GM21737 (cell line): ENCODE measurements around the gene FADS1.
A peak's percentile ranks its signal among the peaks of the same experiment; 100 is the strongest.

ENCODE experiments used
- ATAC-seq: cut with Tn5 transposase; IDR thresholded peaks from one replicate; pipeline ENCODE4 v1.9.1; 2021; ENCODE audit warnings: mild to moderate bottlenecking, moderate library complexity; ENCODE audit not compliant: unreplicated experiment

FADS1 gene

DNA sequence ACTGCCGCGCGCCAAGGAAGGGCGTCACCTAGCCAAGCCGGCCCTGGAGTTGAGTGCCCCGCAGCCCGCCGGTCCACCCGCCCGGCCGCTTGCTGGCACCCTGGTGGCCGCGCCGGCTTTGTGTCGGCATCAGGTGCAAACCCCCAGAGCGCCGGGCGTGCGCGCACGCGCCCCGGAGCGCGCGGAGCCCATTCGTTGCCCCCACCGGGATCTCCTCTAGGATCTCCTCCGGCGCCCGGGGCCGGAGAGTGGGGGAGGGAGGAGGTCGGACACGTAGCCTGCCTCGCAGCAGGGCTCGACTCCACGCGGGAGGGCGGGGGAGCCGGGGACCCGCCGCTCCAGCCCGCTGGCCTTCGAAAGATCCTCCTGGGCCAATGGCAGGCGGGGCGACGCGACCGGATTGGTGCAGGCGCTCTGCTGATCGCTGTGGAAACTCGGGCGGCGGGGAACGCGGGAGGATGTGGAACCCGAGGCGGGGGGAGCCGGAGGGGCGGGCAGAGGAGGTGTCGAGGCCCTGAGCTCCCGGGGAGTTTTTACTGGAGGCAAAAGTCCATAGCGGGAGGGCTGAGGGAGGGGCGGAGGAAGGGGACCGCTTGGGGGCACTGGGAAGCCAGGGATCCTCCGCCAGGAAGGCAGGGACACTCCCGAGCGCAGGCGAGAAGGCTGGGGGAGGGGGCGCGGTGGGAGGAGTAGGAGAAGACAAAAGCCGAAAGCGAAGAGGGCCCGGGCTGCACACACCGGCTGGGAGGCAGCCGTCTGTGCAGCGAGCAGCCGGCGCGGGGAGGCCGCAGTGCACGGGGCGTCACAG lies 11.0 kb upstream of the FADS1 start, which contains the start of gene FADS2:
Gene FADS2, plus strand, starts transcription at position 730 of the 808 bp plus-strand sequence. CDS start 91 bp downstream, outside the sequence.
- peak; percentile 65 for ATAC-seq

DNA sequence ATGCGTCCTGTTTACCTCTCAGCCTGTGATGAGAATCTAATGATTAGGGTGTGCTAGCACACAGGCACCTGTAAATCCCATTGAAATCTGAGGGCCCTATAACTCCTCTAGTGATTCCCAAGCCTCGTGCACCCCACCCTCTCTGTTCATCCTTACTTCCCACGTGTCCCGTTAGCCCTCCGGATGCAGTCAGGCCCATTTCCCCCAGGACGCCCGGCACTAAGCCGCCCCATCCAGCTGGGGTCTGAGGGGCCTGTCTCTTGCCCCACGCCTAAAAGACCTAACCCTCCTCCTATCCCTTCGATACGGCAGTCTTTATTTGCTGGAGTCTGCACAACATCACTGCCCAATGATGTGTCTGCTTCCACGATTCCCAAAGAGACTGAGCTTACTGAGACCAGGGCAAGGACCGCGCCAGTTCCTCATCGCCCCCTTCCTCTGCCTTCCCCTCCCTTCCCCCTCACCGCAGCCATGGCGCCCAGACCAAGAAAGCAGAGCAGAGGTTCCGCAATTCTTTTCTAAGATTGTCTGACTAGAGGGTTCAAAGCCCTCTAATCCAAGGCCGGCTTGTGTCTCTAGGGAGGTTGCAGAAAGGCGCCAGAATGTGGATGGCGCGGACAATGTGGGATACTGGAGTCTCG lies 10.2 kb upstream of the FADS1 start:
- no peak for ATAC-seq

DNA sequence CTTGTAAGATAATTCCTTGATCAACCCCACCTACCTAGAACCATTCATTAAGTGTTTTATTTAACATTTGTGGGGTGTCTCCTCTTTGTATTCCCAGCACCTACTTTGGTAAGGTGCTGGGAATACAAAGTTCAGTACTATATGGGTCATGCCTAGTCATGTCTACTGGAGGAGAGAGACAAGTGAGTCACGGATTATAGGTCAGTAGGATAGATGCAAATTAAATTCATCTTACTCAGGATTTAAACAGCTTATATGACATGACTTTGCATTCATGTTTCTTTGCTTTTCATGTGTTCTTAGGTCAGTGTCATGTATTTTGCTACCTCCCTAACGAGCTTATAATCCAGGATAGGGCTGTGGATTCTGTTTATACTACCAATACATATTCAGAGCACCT lies 3.4 kb upstream of the FADS1 start:
- no peak for ATAC-seq

DNA sequence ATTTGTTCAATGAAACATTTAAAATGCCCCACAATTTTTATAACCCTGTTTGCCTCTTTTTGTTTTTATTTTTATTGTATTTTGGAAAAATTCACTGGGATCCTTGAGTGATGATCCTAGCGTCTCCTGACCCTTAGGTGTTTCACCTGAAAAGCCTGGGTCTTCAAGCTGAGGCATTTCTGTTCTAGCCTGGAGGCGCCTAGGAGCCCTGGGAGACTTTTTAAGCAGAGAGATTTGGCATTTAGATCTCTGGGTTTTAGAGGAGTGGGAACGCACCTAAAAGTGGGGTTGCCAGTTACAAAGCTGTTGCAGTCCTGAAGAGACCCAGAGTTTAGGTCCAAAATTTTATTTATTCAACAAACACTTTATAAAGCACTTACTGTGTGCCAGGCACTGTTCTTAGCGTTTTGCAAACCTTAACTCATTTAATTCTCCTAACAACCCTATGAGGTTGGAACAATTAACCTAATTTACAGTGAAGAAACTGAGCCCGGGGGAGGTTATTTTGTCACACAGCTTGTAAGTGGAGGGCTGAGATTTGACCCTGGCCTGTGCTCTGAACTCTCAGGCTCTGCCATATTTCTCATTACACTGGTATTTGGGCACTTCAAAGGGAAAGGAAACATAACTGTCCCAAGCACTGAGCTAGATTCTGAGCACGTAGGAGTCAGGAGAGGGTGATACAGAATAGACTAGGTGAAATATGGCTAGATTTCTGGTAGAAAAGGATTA lies 834 bp upstream of the FADS1 start:
- ATAC-seq, result no peak

DNA sequence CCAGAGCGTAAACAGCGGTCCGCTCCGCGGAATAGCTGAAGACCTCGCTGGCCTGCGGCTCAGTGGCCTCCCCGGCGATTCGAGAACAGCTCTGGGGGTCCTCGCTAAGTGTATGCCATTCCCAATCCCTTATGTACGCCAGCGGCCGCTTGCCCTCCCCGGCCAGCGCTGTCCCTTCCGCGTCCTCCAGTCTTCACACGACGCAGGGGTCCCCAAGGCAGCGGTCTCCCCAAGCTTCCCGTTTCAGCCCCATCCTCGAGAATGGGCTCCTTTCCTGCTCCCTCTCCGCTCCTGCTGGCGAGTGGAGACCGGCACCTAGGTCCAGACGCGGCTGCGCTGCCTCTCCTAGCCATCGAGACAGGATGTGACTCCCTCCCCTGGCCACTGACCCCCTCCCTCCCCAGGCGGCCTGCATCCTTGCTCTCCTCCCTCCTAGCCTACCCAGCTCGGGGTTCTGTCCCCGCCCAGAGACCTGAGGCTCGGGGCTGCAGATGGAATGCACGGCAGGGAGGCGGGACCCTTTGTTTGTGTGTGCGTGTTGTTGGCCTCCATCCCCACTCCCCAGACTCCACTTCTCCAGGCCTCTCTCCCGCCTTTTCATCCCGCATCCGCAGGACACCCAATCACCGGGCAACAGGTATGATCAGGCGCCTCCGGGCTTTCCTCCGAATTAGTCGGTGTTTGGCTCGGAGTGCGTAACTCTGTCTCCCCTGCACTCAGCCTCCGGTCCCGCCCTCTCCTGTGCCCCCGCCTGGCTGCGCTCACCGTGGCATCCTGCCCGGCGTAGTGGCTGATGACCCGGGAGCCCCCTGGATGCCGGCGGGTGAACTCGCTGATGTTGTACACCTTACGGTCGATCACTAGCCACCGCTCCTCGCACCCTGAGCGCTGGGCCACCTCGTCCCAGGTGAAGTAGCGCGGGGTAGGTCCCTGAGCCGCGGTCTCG lies 740 bp downstream of the FADS1 start:
- ATAC-seq, result peak; percentile 26

DNA sequence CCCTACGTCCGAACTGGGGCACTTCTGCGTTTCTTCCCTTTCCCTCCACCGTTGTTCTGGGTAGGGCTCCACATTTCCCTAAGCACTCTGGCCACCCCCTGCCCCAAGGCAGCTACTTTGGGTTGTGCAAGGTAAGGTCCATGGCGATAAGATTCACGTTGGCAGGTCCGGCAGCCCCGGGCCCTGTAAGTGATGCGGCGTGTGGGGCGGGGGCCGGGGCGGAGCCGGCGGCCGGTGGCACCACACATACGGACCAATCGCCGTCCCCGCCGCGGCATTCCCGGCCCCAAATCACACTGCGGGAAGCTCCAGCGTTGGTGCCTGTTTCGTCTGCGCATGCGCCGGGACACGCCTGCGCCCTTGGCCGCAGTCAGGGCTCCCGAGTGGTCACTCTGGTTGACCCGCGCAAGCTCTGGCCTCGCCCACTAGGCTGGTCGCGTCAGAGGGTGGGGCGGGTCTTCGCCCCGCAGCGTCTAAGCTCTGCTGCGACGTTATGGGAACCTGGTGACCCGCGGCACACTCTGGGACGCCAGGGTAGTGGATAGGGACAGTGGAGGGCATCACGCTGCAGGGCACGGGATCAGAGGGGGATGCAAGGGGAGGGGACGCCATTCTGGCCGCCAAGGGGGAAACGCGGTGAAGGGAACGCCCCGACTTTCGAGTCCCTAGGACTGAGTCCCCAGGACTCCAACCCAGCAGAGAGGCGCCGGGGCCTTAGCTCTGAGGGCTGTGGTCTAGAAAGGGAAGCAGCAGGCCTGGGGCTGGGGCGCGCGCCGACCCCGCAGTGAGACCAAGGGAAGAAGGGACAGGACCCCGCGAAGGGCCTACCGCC lies 1.6 kb downstream of the FADS1 start:
- ATAC-seq, result peak; percentile 44

DNA sequence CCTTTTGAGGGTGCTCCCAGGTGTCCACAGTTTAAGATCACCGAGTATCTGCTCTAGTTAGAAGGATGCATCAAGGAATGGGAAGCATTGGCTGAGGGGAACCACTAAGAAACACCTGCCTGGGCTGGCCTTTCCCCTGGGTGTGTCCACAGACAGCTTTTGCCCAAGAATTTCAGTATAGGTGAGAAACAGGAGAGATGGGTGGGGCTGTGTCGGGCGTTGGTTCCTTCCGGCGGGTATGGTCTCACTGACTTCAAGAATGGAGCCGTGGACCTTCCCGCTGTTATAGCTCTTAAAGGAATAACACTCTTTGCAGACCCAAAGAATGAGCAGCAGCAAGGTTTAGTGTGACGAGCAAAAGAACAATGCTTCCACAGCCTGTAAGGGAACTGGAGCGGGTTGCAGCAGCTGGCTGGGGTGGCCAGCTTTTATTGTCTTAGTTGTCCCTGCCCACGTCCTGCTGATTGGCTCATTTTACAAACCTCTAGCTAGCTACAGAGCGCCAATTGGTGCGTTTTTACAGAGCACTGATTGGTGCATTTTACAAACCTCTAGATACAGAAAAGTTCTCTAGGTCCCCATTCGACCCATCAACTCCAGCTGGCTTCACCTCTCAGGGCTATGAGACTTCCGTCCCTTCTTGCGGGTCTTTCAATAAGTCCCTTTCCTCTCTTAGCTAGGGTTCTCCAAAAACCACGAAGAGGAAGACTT lies 2.4 kb downstream of the FADS1 start:
- ATAC-seq, result no peak

DNA sequence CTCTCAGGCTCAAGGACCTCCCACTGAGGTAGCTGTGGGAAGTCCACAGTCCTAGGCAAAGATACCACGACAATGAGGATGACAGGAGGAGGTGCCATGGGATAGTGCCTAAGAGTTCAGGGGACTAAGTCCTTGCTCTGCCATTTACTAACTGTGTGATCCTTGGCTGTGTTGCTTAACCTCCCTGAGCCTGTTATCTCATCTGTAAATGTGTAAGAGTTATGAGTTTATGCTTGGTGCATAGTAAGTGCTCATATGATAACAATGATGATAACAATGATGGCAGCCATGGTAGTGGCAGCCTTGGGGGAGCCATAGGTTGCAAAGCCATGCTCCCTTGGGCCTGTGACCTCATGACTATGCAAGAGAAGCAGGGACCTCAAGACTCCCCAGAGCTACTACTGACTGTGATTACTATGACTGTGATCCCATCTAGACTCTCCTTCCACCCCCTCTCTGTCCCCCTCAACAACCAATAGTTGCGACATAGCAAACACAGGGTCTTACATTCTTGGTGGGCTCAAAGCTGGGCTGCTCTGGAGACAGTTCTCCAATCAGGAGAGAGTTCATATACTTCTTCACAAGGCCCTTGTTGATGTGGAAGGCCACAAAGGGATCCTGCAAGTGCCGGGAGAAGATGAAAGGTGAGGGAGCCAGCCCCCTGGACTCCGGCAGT lies 3.9 kb downstream of the FADS1 start:
- ATAC-seq, result no peak

DNA sequence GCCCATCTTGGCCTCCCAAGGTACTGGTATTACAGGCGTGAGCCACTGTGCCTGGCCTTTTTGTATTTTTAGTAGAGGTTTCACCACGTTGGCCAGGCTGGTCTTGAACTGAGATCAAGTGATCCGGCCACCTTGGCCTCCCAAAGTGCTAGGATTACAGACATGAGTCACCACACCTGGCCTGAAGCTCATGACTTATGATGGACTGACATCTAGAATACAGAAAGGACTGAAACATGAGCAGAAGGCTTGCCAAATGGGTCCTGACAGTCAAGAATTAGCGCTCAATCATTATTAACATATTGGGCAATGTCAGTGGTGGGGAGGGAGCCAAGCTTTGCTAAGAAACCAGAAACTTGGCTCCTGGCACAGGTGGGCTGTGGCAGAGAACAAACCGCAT lies 5.0 kb downstream of the FADS1 start:
- ATAC-seq, result no peak

DNA sequence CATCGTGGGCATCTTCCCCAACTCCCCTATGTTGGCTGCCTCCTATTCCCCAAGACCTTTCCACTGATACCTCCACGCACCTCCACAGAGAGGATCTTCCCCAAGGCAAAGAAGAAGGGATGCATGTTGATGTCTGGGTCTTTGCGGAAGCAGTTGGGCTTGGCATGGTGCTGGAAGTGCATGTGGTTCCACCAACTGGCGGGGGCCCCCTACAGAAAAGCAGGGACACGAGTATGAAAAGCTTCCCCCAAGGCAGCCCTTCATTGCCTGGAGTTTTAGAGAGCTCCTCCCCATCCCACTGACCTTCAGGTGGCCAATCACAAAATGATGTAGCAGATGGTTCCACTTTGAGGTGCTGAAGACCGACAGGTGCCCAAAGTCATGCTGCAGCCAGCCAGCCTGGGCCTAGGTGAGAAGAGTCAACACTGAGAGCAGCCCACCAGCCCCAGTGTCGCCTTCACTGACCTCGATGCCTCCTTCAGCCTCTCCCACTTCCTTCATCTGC lies 6.1 kb downstream of the FADS1 start:
- no peak for ATAC-seq

DNA sequence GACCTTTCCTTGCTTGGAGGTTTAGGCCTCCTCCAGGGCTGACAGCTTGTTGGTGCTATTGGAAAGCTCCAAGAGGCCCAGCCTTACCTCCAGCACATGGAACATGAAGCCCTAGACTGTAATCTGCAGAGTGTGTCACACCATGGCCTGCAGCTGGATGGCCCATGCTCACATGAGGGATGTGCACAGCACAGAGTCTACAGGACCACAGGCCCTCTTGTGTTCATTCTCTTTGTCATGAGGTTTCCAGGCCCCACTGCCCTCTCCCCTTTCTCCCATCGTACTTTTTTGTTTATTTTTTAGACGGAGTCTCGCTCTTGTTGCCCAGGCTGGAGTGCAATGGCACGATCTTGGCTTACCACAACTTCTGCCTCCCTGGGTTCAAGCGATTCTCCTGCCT lies 10.0 kb downstream of the FADS1 start:
- ATAC-seq, result no peak

DNA sequence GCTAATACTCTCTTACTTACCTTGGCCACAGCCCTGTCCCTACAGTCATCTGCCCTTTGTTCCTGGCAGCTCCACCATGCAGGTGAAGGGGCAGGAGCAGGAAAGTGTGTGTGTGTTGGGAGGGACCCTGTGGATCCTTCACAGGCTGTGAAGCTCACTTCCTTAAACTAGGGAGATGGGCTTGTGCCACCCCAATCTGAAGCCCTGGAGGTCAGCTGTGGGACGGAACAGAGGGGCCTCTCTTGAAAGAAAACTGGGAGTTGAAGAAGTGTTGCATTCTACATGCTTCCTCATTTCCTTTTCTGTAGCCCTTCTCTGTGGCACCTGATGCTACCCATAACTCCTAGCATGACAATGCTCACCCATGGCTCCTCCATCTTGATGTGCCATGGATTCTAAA lies 11.7 kb downstream of the FADS1 start:
- no peak for ATAC-seq

DNA sequence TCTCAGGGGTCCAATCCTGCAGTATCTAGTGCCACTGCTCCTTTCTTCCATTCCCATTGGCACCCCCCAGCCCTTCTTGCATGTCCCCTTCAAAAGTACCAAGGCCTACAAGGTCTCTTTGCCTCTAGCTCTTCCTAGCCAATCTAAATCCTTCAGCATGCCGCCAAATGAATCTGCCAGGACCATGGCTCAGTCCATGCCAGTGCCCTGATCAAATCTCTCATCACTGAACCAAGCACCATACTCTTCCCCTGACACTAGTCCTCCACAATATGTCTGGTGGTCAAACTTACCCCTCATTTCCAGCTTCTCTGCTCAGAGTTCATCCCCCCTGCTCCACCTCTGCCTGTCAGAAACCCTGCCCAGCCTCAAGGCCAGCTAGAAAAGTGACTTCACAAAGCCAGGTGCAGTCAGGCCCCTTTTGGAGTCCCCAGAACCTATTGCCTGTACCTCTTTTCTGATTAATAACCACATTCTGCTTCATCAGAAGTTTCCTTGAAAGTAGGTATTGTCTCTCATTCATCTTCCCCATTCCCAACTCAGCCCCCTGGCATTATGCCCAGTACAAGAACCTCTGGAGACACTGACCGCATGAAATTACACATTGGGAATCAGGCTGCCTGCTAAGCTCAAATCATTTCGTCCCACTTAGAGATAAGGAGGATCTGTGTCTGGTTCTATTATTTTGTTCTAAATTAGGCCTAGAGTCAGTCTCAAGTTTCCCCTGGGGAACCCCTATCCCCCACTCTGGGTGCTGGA lies 12.7 kb downstream of the FADS1 start:
- ATAC-seq, result no peak

DNA sequence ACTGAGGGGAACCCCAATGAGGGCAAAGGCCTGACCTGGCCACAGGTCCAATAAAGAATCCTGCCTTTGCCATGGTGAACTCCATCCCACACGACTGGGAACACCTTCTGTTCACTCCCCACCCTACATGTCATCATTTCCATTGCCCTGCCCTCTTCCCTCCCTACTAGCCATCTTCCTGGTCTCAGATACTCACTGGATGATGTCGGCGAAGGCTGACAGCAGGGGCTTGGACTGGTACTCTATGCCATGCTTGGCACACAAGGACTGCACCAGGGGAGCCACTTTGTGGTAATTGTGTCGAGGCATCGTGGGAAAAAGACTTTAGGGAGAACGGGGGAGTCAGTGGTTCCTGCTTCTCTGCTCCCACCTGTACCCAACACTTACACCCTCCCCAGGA lies 14.2 kb downstream of the FADS1 start:
- no peak for ATAC-seq

DNA sequence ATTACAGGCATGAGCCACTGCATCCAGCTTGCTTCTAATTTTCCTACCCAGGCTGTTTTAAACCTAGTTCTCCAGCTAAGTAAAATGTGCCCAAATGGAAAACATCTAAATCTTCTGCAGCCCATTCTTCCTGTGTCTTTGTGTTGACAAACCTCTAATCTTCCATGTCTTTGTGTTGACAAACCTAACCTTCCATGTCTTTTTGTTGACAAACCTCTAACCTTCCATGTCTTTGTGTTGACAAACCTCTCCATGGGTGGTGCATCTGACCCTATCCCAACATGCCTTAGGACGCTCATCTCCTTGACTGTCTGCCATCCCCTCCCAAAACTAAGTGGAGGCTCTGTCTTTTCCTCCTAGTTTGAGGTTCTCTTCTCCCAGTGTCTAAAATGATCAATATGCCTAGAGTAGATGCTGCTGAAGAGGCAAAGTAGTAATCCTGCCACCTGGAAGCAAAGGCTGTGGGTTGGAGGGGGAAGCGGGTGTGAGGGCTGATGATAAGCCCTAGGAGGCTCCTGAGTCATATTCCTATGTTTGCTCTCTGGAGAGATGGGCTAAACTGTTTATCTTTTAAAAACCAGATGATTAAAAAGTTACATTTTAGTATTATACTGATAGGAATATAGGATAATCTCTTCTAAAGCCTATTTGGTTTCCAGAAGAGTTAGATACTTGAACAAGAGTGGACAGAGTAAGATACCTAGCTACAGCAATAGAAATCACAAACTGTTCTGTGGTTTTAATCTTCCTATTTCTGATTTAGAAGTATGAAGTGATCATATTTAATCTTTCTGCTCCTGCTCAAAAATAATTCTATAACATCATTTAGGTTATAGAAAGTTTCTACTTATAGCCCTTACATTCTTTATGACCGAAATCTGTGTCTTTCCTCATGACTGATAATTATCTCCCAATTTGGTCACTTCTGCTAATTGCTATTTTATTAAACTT lies 16.2 kb downstream of the FADS1 start:
- ATAC-seq, result no peak

DNA sequence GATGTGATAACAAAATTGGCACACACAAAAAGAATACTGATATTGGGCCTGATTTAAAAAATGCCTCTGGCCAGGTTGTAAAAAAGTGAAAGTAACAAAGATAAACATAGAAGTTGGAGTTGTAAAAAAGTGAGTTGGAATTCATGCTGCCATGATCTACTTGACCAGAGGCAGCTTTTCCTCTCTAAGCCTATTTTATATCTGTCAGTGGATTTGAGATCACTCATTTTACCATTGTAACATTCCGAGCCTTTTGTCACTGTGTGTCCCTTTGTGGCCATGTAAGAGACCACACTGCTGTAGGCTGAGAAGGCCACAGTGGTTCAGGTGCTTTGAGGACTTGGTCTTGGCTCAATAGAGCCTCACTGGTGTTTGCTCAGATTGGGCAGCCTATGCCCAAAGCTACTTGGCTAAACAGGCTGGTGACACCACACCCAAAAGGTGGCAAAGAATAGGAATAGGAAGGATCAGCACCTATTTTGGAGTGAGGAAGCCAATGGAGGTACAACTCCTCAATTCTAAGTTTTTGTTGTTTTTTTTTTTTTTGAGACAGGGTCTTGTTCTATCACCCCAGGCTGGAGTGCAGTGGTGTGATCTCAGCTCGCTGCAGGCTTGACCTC lies 17.0 kb downstream of the FADS1 start:
- ATAC-seq, result no peak
